ENCODE measurements around the gene HIVEP2. TPM values are rescaled to one million over a fixed set of nuclear protein-coding genes. Genes with fewer than 3 reads are reported as not detected.

Gene HIVEP2
- total and polyA plus RNA-seq, 2 donors (not counting 3 experiments of a cell fraction or from before 2014, with no cell fraction given): 1.3 to 4.7 TPM

GRCh38 chr6:142834853-142835252 lies 110.1 kb downstream of the HIVEP2 start:
- no peak overlapping the region for H3K4me3 ChIP-seq (replicated peaks in 1 of 3; ENCODE audit: insufficient read depth in 1 of 3, low read depth in 1 of 3, low read length in 3 of 3)
- no peaks in the 10 kb centered on the region for H4K20me1 ChIP-seq (replicated peaks; ENCODE audit: control insufficient read depth, extremely low read depth, insufficient read depth, low read length)
- peaks cover 27% of the 10 kb centered on the region for H3K4me1 ChIP-seq (ENCODE audit: control insufficient read depth, extremely low read depth, insufficient read depth, low read length)
- H2AFZ ChIP-seq (ENCODE audit: low read depth, low read length): no peak overlapping the region
- H3K9me3 ChIP-seq (replicated peaks; ENCODE audit: control insufficient read depth, insufficient read depth, low read length): no peaks in the 10 kb centered on the region
- DNase-seq (ENCODE audit: low read depth, low spot score): no peak
- H3K4me2 ChIP-seq (ENCODE audit: insufficient read depth, low read length): no peak overlapping the region
- no peak for FAIRE-seq
- H3K79me2 ChIP-seq (ENCODE audit: control insufficient read depth, insufficient read depth, low read length): no peaks in the 10 kb centered on the region
- H3K9me1 ChIP-seq (replicated peaks; ENCODE audit: control insufficient read depth, extremely low read depth, insufficient read depth, low read length): no peaks in the 10 kb centered on the region
- ChIA-PET POLR2A (no interaction called here), CTCF (interaction anchor here (1.2 to 1.6 kb wide), 2 partner anchors 8 to 11 kb away, joined by 3 to 4 read pairs; no protein-coding TSS in a partner anchor)
- no peak for TF ChIP-seq FOS (IDR thresholded peaks at IDR 0.05; ENCODE audit: borderline replicate concordance, insufficient read depth, low read length)
- TF ChIP-seq EZH2 (IDR thresholded peaks at IDR 0.05; ENCODE audit: borderline replicate concordance, low read depth, low read length, severe bottlenecking): no peak
- TF ChIP-seq GATA2 (IDR thresholded peaks at IDR 0.05; ENCODE audit: insufficient read depth, insufficient read length, low read depth, low read length): no peak
- no peak for TF ChIP-seq POLR2A (IDR thresholded peaks at IDR 0.05; ENCODE audit: low read depth, low read length)
- no peak for TF ChIP-seq MYC (IDR thresholded peaks at IDR 0.05; ENCODE audit: low read depth, low read length)
- no peak for TF ChIP-seq JUN (IDR thresholded peaks at IDR 0.05; ENCODE audit: borderline replicate concordance, insufficient read depth, insufficient read length, low read depth)
- TF ChIP-seq POLR2AphosphoS5 (IDR thresholded peaks at IDR 0.05; ENCODE audit: insufficient read depth, low read depth, low read length): no peak
- TF ChIP-seq CTCF (IDR thresholded peaks at IDR 0.05; ENCODE audit: extremely low read depth in 1 of 2, insufficient read depth in 1 of 2, low read depth in 1 of 2, low read length in 2 of 2): no peak
- TF ChIP-seq MAX (IDR thresholded peaks at IDR 0.05; ENCODE audit: insufficient read depth, insufficient read length): no peak
- no peak overlapping the region for H3K27ac ChIP-seq (ENCODE audit: insufficient read depth, low read depth, low read length)
- H3K9ac ChIP-seq (replicated peaks; ENCODE audit: extremely low read depth, insufficient read depth, low read length): no peak overlapping the region
- dilution Hi-C loops (cut with MboI; ENCODE audit: extremely low pct_ligation_motif_present, low sequenced_read_pairs) (no loop called here), intact Hi-C loops (cut with micrococcal nuclease) (loop anchor here (1.0 kb wide), 1 partner anchor 7 kb away; no protein-coding TSS in a partner anchor)
- H3K27me3 ChIP-seq (ENCODE audit: control insufficient read depth in 2 of 2, insufficient read depth in 2 of 2, low read length in 2 of 2): no peaks in the 10 kb centered on the region
- no TSS peak for BruUV-seq (replicated peaks)
- no peaks in the 10 kb centered on the region for H3K36me3 ChIP-seq (ENCODE audit: control insufficient read depth in 2 of 2, extremely low read depth in 1 of 2, insufficient read depth in 2 of 2, low read length in 2 of 2)
